Parathyroid adenoma (tissue), 2 donors: ENCODE measurements around the gene THAP7.

ENCODE experiments used
- H2AFZ ChIP-seq: fragments of 300-600 bp; sonication (generic); one replicate; pipeline ENCODE4 v1.7.0; 2017; ENCODE audit warnings: antibody characterized with exemption, mild to moderate bottlenecking
- H3K27ac ChIP-seq: fragments of 300-600 bp; sonication (generic); one replicate; pipeline ENCODE4 v1.7.0; 2017
- H3K27me3 ChIP-seq: fragments of 300-600 bp; sonication (generic); one replicate; pipeline ENCODE4 v1.7.0; 2017; ENCODE audit warnings: low read length; ENCODE audit not compliant: control insufficient read depth, insufficient read depth
- H3K36me3 ChIP-seq: fragments of 300-600 bp; sonication (generic); one replicate; pipeline ENCODE4 v1.7.0; 2017; ENCODE audit warnings: low read length; ENCODE audit not compliant: control insufficient read depth, insufficient read depth
- H3K4me1 ChIP-seq: fragments of 300-600 bp; sonication (generic); one replicate; pipeline ENCODE4 v1.7.0; 2017; ENCODE audit warnings: control low read depth
- H3K4me2 ChIP-seq: fragments of 300-600 bp; sonication (generic); one replicate; pipeline ENCODE4 v1.7.0; 2017; ENCODE audit warnings: low read length
- H3K4me3 ChIP-seq: fragments of 300-600 bp; sonication (generic); one replicate; pipeline ENCODE4 v1.7.0; 2017; ENCODE audit warnings: low read depth, low read length
- H3K79me2 ChIP-seq: fragments of 300-600 bp; sonication (generic); one replicate; pipeline ENCODE4 v1.7.0; 2017; ENCODE audit warnings: control low read depth
- H3K9ac ChIP-seq: fragments of 300-600 bp; sonication (generic); one replicate; pipeline ENCODE4 v1.7.0; 2017; ENCODE audit warnings: mild to moderate bottlenecking
- H3K9me3 ChIP-seq: fragments of 300-600 bp; sonication (generic); one replicate; pipeline ENCODE4 v1.7.0; 2017; ENCODE audit warnings: low read length; ENCODE audit not compliant: control insufficient read depth
- TF ChIP-seq, protein P1 (sequence below): fragments of 300-600 bp; sonication (generic); IDR thresholded peaks from one replicate; pipeline ENCODE4 v1.7.0; 2017; ENCODE audit warnings: antibody characterized with exemption, mild to moderate bottlenecking
- donor health status: primary hyperparathyroidism.

THAP7 gene

DNA sequence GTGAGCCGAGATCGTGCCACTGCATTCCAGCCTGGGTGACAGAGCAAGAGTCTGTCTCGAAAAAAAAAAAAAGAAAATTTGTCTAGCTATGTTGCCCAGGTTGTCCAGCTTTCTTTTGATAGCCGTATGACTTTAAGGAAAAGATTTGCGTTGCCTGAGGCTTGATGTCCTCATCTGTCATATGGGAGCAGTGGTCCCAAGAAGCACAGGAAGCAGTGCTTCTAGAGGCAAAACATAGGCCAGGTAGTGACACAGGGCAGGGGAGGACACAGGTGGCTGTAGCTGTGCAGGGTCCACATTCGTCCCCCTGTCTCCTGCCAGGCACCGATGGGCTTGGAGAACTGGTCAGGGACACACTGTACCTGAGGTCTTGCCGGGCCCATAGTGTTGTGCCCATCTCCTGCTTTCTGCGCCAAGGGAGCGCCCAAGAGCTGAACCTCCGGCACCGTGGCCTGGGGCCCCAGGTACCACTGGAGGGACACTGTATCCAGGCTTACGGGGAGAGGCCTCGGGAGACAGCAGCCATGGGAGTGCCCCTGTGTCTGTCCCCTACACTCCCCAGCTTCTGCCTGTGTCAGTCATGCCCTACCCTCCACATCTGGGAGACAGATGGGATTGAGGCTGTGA, 45.2 kb upstream of the THAP7 start:
- Histone ChIP-seq H3K9ac (no peak overlapping the region), H3K27ac (no peak overlapping the region), H2AFZ (no peak overlapping the region), H3K4me2 (no peak overlapping the region), H3K79me2 (no peaks in the 10 kb centered on the region), H3K27me3 (no peaks in the 10 kb centered on the region), H3K9me3 (no peaks in the 10 kb centered on the region), H3K36me3 (no peaks in the 10 kb centered on the region), H3K4me1 (peaks cover 4% of the 10 kb centered on the region), H3K4me3 (no peak overlapping the region)
- TF ChIP-seq, protein P1, sequence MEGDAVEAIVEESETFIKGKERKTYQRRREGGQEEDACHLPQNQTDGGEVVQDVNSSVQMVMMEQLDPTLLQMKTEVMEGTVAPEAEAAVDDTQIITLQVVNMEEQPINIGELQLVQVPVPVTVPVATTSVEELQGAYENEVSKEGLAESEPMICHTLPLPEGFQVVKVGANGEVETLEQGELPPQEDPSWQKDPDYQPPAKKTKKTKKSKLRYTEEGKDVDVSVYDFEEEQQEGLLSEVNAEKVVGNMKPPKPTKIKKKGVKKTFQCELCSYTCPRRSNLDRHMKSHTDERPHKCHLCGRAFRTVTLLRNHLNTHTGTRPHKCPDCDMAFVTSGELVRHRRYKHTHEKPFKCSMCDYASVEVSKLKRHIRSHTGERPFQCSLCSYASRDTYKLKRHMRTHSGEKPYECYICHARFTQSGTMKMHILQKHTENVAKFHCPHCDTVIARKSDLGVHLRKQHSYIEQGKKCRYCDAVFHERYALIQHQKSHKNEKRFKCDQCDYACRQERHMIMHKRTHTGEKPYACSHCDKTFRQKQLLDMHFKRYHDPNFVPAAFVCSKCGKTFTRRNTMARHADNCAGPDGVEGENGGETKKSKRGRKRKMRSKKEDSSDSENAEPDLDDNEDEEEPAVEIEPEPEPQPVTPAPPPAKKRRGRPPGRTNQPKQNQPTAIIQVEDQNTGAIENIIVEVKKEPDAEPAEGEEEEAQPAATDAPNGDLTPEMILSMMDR = no peak

DNA sequence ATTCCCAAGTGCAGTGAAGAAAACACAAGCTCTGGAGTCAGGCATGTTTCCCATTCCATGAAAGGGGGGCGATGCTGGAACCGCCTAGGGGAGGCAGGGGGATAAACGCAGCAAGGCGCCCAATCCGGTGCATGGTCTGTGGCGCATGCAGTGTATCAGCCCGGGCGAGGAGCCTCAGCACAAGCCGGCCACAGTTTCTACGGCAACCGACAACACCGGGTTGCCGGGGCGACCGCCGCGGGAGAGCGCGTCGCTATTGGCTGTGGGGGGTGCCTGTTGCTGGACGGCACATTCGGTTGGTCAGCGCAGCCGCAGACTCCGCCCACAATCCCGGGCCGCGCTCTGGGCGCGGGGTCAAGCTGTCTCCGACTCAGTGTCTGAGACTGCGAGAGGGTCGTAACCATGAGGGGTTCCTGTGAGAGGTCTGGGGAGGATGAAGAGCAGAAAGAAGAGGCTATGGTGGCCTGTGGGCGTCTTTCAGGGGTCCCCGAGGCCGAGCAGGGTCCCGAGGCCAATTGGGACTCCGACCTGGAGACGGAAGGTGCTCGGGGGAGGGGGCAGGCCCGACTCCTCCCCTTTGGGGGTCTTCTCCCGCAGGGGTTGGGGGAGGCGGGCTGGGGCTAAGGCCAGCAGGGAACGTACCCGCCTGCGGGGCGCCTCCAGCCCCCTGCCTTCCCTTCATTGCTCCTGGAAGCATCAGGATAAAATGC, 43.8 kb upstream of the THAP7 start, which contains the start of gene LRRC74B:
LRRC74B (plus strand) TSS at position 362 of the 710 bp plus-strand sequence; CDS start at position 403, 41 bp downstream.
- H3K9me3 ChIP-seq = no peaks in the 10 kb centered on the region
- peak within 1 kb of the TSS; percentile 83 for H2AFZ ChIP-seq
- H3K9ac ChIP-seq = no peak within 1 kb of the TSS
- H3K27me3 ChIP-seq = no peaks in the 10 kb centered on the region
- H3K4me3 ChIP-seq = peak within 1 kb of the TSS; percentile 69
- H3K27ac ChIP-seq = no peak within 1 kb of the TSS
- peaks cover 4% of the 10 kb centered on the region for H3K4me1 ChIP-seq
- no peaks in the 10 kb centered on the region for H3K36me3 ChIP-seq
- TF ChIP-seq, protein P1 = no peak
- peak within 1 kb of the TSS; percentile 95 for H3K4me2 ChIP-seq
- H3K79me2 ChIP-seq = no peaks in the 10 kb centered on the region

DNA sequence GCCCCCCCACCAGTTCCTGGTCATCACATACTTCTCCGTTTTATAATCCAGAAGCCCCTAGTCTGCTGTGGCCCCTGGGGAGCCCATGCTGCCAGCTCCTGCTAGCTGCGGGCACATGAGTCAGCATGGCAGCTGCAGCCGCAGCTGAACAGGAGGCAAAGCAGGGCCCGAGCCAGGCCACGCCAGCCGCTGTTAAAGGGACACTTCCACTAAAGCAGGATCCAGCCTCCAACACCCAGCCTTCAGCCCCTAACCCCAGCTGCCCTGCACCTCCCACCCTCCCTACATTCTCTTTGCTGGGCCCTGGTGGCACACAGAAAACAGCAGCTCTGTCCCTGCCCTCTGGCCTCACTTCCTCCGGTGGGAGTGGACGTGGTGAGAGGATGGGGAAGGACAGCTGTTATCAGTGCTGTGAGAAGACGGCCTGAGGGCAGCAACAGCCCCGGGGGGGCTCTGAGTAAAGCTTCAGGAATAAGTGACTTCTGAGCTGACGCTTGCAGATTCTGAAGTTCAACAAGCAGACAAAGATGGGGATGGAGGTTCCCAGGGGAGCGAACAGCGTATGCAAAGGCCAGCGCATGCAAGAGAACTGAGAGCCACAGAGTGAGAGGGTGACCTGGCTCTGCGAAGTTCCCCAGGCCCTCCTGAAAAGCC, 43.1 kb upstream of the THAP7 start:
- Histone ChIP-seq H3K79me2 (no peaks in the 10 kb centered on the region), H3K4me2 (peak overlapping the region; percentile 95), H3K4me3 (peak overlapping the region; percentile 69), H3K4me1 (peaks cover 4% of the 10 kb centered on the region), H3K9ac (no peak overlapping the region), H3K27me3 (no peaks in the 10 kb centered on the region), H3K27ac (no peak overlapping the region), H3K36me3 (no peaks in the 10 kb centered on the region), H2AFZ (peak overlapping the region; percentile 83), H3K9me3 (no peaks in the 10 kb centered on the region)
- TF ChIP-seq, protein P1 = no peak

DNA sequence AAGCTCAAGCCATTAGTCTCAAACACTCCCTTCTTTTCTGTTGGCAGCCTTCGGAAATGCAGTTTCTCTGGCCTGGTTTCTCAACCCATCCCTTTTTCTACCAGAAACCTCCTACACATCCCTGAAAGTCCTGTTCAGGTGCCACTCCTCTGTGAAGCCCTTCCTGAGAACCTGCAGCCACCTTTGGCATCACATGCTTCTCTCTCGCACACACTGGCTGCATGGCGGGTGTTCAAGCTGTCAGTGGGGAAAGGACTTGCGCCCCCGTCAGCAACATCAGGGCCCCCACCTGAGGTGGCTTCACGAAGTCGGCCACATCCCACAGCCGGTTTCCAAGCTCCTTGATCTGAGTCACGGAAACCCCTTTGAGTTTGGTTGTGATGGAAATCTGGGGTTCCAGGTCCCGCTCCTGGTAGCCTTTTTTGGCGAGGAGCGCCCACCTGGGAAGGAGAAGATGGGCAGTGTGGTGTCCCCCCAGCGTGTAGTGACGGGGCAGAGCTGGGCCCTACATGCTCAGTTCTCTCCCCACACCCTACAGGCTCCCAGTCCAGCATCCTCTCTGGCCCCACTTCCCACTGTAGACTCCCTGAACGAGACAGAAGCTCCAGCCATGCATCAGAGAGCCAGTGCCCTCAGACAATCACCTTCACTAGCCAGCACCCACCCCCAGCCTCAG, 42.1 kb upstream of the THAP7 start:
- Histone ChIP-seq H3K4me3 (no peak overlapping the region), H3K27me3 (no peaks in the 10 kb centered on the region), H3K4me1 (peaks cover 4% of the 10 kb centered on the region), H2AFZ (no peak overlapping the region), H3K4me2 (no peak overlapping the region), H3K36me3 (no peaks in the 10 kb centered on the region), H3K9ac (no peak overlapping the region), H3K79me2 (no peaks in the 10 kb centered on the region), H3K27ac (no peak overlapping the region), H3K9me3 (no peaks in the 10 kb centered on the region)
- TF ChIP-seq, protein P1 = no peak
